SK-N-MC (cell line): Measurements from ENCODE around the gene MPDZ.

ENCODE experiments used
- DNase-seq: peaks from one replicate; pipeline ENCODE4 v3.0.0-alpha.2; 2011; ENCODE audit warnings: low read depth, low spot score
- H3K27ac ChIP-seq: fragments of 200-600 bp; sonication (generic); 2 replicates; pipeline ENCODE4 v1.5.1; 2016; ENCODE audit warnings: mixed run types
- H3K36me3 ChIP-seq: fragments of 200-600 bp; sonication (generic); 2 replicates; pipeline ENCODE4 v1.6.1; 2017; ENCODE audit warnings: antibody characterized with exemption, low read length, mixed read lengths; ENCODE audit not compliant: insufficient read depth
- H3K4me3 ChIP-seq: fragments of 200-600 bp; sonication (generic); 2 replicates; pipeline ENCODE4 v1.5.1; 2016
- H3K9ac ChIP-seq: fragments of 200-600 bp; sonication (generic); 2 replicates; pipeline ENCODE4 v1.8.0; 2017; ENCODE audit warnings: mixed run types, mixed read lengths; ENCODE audit not compliant: insufficient read length
- H3K9me3 ChIP-seq: fragments of 200-600 bp; sonication (generic); 2 replicates; pipeline ENCODE4 v1.6.1; 2017; ENCODE audit warnings: low read depth, mild to moderate bottlenecking, antibody characterized with exemption, low read length, moderate library complexity, mixed read lengths
- EZH2 ChIP-seq: fragments of 200-600 bp; sonication (generic); IDR thresholded peaks from one replicate; pipeline ENCODE4 v1.6.1; 2017; ENCODE audit warnings: antibody characterized with exemption
- FOXP2 ChIP-seq: optimal IDR thresholded peaks from 2 replicates; pipeline ENCODE3; 2011; ENCODE audit warnings: mild to moderate bottlenecking, moderate library complexity; ENCODE audit not compliant: insufficient read depth; ENCODE audit errors: extremely low read length, control extremely low read depth
- POLR2AphosphoS5 ChIP-seq: IDR thresholded peaks from 2 replicates; pipeline ENCODE4 v1.6.1; 2012; ENCODE audit warnings: mild to moderate bottlenecking, low read depth, low read length, borderline replicate concordance

Gene MPDZ

DNA sequence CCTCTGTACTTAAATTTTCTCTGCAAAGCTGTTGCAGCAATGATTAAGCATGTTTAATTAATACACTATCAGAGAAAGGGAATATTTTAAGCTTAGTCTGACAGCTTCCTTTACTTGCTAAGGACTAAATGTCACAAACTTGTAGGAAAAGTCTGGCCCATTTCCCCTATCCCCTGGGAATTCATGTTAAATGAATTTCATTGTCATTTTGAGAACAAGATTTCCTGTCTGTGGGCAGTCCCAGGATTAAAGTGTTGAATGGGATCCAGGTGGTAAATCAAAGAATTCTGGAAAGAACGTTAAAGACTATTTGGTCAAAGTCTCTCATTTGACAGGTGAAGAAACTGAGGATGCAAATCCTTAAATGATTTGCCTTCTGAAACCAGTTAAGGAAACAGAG, 214.8 kb downstream of the MPDZ start:
- no peak overlapping the region for H3K4me3 ChIP-seq
- H3K27ac ChIP-seq = no peak overlapping the region
- TF ChIP-seq POLR2AphosphoS5 = no peak
- TF ChIP-seq FOXP2 = no peak
- TF ChIP-seq EZH2 = no peak
- H3K9ac ChIP-seq = no peak overlapping the region
- H3K9me3 ChIP-seq = no peaks in the 10 kb centered on the region
- no peak for DNase-seq
- no peaks in the 10 kb centered on the region for H3K36me3 ChIP-seq

DNA sequence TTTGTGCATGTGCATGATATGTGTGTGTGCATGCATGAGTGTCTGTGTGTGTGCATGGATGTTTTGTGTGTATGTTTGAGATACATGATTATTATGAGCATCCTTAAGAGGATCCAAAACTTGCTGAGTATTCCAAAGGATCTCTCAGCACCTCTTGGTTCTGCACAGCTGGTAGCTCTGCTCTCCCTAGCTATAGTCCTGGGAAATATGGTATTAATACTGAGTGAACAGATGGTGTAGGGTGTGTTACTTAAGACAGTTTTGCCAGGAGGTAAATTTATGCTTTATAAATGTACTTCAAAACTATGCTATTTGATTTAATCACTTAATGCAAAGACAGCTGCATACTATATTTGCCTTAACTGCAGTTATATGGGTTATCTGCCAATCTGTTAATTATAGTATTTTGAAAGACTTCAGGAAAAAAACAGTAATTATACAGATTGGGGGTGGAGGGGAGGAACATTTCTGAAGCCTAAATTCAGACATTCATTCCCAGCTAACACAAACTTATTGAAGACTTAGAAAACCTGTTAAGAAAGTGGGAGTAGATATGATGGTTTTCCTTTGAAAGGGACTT, 215.5 kb downstream of the MPDZ start:
- H3K9ac ChIP-seq = no peak overlapping the region
- no peaks in the 10 kb centered on the region for H3K9me3 ChIP-seq
- no peak overlapping the region for H3K27ac ChIP-seq
- no peak for TF ChIP-seq POLR2AphosphoS5
- TF ChIP-seq EZH2 = no peak
- TF ChIP-seq FOXP2 = no peak
- H3K4me3 ChIP-seq = no peak overlapping the region
- no peaks in the 10 kb centered on the region for H3K36me3 ChIP-seq
- DNase-seq = no peak

DNA sequence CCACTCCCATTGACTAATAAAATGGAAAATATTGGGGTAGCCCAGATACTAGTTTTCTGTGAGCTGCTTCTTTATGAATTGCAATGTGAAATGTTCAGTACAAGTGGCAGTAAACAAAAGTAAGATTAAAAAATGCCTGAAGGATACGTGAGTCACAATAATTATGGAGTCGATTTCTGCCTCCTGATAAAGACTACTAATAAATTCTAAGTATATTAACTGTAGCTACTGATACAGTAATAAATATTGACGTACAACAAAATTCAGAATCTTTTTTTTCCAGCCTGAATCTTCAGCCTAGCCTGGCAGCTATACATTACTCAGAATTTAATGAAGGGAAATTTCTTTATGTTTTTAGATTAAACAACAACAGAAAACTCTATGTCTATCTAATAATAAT, 218.1 kb downstream of the MPDZ start:
- no peak overlapping the region for H3K4me3 ChIP-seq
- no peak for DNase-seq
- H3K36me3 ChIP-seq = no peaks in the 10 kb centered on the region
- H3K27ac ChIP-seq = no peak overlapping the region
- TF ChIP-seq POLR2AphosphoS5 = no peak
- TF ChIP-seq FOXP2 = no peak
- TF ChIP-seq EZH2 = no peak
- H3K9ac ChIP-seq = no peak overlapping the region
- no peaks in the 10 kb centered on the region for H3K9me3 ChIP-seq
